Neural crest cell (in vitro differentiated cells): ENCODE results near the gene ITGAX. TPM values are rescaled to one million over a fixed set of nuclear protein-coding genes. Genes with fewer than 3 reads are reported as not detected.

Experiments used
- DNase-seq: peaks from one replicate; pipeline ENCODE4 v3.0.0; 2021; ENCODE audit warnings: low read depth, mixed read lengths, low spot score
- H3K27ac Mint-ChIP-seq: one replicate; pipeline ENCODE4 v1.8.0; 2021; ENCODE audit warnings: mild to moderate bottlenecking, mixed read lengths; ENCODE audit not compliant: unreplicated experiment
- H3K27me3 Mint-ChIP-seq: 2 replicates; pipeline ENCODE4 v1.8.0; 2021; ENCODE audit warnings: low read depth, mild to moderate bottlenecking, mixed read lengths
- H3K36me3 Mint-ChIP-seq: 2 replicates; pipeline ENCODE4 v1.8.0; 2021; ENCODE audit warnings: low read depth, mild to moderate bottlenecking, mixed read lengths
- H3K4me1 Mint-ChIP-seq: 2 replicates; pipeline ENCODE4 v1.8.0; 2021; ENCODE audit warnings: mixed read lengths
- H3K4me3 Mint-ChIP-seq: one replicate; pipeline ENCODE4 v1.8.0; 2021; ENCODE audit warnings: mild to moderate bottlenecking, mixed read lengths
- H3K9me3 Mint-ChIP-seq: 2 replicates; pipeline ENCODE4 v1.8.0; 2021; ENCODE audit warnings: mixed read lengths
- total RNA-seq: library from RNA; stranded (reverse); gene quantifications from 2 replicates; pipeline ENCODE4 v1.2.1, GENCODE V29; 2021
- TF ChIP-seq, protein P1 (sequence below): fragments of 200-600 bp; sonication (generic); conservative IDR thresholded peaks from 2 replicates; pipeline ENCODE4 v1.5.0; 2021; ENCODE audit warnings: antibody characterized with exemption, mild to moderate bottlenecking

ITGAX gene
- total RNA-seq, 1 donor from 2014 or later, result not detected

DNA sequence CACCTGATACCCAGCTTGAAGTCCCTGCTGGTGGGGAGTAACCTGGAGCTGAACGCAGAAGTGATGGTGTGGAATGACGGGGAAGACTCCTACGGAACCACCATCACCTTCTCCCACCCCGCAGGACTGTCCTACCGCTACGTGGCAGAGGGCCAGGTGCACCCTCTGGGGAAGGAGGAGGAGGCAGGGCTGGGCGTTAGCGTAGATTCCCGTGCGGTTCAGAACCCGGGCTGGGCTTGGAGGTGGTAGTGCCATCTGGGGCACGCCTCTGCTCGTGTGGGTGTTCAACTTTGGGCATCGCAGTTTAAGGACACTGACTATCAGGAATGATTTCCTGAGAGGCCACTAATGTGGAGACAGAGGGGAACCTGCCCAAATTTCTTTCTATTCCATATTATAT lies 18.3 kb downstream of the ITGAX start:
- no peaks in the 10 kb centered on the region for H3K9me3 Mint-ChIP-seq

DNA sequence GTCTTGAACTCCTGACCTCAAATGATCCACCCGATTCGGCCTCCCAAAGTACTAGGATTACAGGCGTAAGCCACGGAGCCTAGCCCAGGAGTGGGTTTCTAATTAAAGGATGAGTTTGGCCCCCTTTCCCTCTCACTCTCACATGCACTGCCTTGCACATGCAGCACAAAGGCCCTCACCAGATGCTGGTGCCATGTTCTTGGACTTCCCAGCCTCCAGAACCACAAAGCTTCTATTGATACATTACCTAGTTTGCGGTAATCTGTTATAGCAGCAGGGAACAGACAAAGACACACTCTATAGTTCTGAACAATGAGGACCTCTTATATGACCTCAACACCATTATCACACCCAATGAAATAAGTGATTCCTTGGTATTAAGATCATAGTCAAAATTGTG lies 20.3 kb downstream of the ITGAX start:
- Mint-ChIP-seq H3K9me3 (no peaks in the 10 kb centered on the region), H3K27ac (no peak overlapping the region)
- no peak for DNase-seq

More for the DNA sequence above, 18.3 kb downstream of the ITGAX start:
- H3K36me3 Mint-ChIP-seq, result no peaks in the 10 kb centered on the region
- H3K27me3 Mint-ChIP-seq, result peaks cover 25% of the 10 kb centered on the region
- no peak overlapping the region for H3K27ac Mint-ChIP-seq
- TF ChIP-seq, protein P1, sequence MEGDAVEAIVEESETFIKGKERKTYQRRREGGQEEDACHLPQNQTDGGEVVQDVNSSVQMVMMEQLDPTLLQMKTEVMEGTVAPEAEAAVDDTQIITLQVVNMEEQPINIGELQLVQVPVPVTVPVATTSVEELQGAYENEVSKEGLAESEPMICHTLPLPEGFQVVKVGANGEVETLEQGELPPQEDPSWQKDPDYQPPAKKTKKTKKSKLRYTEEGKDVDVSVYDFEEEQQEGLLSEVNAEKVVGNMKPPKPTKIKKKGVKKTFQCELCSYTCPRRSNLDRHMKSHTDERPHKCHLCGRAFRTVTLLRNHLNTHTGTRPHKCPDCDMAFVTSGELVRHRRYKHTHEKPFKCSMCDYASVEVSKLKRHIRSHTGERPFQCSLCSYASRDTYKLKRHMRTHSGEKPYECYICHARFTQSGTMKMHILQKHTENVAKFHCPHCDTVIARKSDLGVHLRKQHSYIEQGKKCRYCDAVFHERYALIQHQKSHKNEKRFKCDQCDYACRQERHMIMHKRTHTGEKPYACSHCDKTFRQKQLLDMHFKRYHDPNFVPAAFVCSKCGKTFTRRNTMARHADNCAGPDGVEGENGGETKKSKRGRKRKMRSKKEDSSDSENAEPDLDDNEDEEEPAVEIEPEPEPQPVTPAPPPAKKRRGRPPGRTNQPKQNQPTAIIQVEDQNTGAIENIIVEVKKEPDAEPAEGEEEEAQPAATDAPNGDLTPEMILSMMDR, result no peak
- no peak for DNase-seq
- no peaks in the 10 kb centered on the region for H3K4me1 Mint-ChIP-seq
- no peak overlapping the region for H3K4me3 Mint-ChIP-seq

DNA sequence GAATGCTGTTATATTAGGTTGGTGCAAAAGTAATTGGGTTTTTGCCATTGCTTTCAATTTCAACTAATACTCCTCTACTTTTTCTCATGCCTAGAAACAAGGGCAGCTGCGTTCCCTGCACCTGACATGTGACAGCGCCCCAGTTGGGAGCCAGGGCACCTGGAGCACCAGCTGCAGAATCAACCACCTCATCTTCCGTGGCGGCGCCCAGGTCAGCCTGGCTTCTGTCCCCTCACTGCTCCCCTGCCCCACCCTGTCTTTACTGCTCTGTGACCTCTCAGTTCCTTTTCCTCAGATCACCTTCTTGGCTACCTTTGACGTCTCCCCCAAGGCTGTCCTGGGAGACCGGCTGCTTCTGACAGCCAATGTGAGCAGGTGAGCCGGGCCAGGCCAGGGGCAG lies 21.7 kb downstream of the ITGAX start:
- Mint-ChIP-seq H3K4me3 (no peak overlapping the region), H3K4me1 (no peaks in the 10 kb centered on the region), H3K9me3 (no peaks in the 10 kb centered on the region), H3K27me3 (peaks cover 23% of the 10 kb centered on the region), H3K36me3 (no peaks in the 10 kb centered on the region), H3K27ac (no peak overlapping the region)
- DNase-seq, result no peak
- TF ChIP-seq, protein P1, result no peak

More for the DNA sequence above, 20.3 kb downstream of the ITGAX start:
- TF ChIP-seq, protein P1, result no peak
- Mint-ChIP-seq H3K27me3 (peaks cover 25% of the 10 kb centered on the region), H3K4me1 (no peaks in the 10 kb centered on the region), H3K4me3 (no peak overlapping the region), H3K36me3 (no peaks in the 10 kb centered on the region)

DNA sequence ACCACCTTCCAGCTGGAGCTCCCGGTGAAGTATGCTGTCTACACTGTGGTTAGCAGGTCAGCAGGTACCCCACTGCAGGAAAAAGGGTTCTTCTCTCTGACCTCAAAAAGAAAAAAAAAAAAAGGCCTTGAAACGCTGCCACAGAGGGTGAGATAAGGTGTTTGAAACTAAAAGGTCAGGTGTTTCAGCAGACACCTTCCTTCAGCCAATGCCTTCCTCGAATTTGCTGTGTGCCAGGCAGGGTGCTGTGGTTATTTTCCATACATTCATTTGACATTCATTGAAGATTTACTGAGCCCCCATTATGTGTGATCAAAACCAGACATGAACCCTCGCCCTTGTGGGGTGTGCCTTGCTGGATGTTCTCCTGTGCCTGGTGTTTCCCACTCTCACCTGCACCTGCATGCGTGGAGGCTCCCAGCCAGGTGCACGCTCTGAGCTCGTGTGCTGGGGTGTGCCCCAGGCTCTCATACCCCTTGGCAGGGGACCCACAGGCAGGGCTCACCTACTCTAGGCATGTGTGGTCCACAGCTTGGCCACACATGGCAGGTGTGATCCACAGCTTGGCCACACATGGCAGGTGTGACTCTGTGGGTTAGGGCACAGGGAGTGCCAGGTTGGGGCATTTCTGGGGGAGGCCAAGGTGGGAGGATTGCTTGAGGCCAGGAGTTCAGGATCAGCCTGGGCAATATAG lies 22.4 kb downstream of the ITGAX start:
- Mint-ChIP-seq H3K27ac (no peak overlapping the region), H3K4me3 (no peak overlapping the region), H3K27me3 (peaks cover 25% of the 10 kb centered on the region), H3K36me3 (no peaks in the 10 kb centered on the region), H3K9me3 (no peaks in the 10 kb centered on the region), H3K4me1 (no peaks in the 10 kb centered on the region)
- TF ChIP-seq, protein P1, result no peak
- no peak for DNase-seq

DNA sequence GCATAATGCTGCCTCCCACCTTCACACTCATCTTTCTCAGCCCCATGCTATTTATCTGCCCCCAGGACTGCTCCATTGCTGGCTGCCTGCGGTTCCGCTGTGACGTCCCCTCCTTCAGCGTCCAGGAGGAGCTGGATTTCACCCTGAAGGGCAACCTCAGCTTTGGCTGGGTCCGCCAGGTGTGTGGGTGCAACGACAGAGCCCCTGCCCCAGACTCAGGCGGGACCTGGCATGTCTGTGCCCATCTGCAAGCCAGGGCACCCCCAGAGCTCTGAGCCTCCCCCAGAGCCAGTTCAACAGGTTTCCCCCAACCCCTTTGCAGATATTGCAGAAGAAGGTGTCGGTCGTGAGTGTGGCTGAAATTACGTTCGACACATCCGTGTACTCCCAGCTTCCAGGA lies 25.2 kb downstream of the ITGAX start:
- no peak for DNase-seq
- Mint-ChIP-seq H3K4me3 (no peak overlapping the region), H3K4me1 (no peaks in the 10 kb centered on the region), H3K27ac (no peak overlapping the region), H3K9me3 (no peaks in the 10 kb centered on the region), H3K27me3 (peaks cover 23% of the 10 kb centered on the region), H3K36me3 (no peaks in the 10 kb centered on the region)
- TF ChIP-seq, protein P1, result no peak
